ENCODE results near the gene RPS6KA1.
"Not testable (repeated sequence)": the region's sequence is repeated elsewhere in the genome, so short reads cannot be mapped to it uniquely, and the experiment has no call there.

The RPS6KA1 gene

DNA sequence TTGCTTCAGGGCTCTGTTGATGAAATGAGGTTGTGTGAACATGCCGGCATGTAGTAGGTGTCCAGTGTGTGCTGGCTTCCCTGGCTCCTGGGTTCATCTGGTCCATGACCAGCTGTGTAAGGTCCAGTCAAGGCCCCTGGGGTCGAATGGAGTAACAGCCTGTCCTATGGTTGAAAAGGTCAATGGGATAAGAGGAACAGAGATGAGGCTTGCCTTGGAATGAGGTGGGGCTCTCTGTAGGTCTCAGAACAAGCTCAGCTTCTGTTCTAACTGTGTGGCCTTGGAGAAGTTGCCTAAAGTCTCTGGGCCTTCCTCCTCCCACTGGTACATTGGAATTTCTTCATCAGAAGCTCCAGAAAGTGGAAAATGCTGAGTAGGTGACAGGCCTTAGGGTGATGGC lies 26.6 kb downstream of the RPS6KA1 start:
- no peak for DNase-seq

DNA sequence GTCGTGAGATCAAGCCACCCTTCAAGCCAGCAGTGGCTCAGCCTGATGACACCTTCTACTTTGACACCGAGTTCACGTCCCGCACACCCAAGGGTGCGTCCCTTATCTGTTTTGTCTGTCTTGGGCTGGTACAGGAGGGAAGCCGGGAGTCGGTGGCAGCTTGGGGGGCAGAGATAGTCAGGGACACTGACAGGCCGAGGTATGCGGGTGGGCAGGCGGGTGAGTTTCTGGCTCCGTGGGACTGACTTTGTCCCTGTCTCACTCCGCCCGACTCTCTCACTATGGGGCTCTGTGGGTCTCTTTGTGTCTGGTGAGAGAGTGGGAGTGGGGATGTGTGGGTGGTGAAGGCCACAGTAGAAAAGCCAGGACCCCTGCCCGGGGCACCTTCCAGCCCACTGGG lies 27.4 kb downstream of the RPS6KA1 start:
- no peak for DNase-seq

DNA sequence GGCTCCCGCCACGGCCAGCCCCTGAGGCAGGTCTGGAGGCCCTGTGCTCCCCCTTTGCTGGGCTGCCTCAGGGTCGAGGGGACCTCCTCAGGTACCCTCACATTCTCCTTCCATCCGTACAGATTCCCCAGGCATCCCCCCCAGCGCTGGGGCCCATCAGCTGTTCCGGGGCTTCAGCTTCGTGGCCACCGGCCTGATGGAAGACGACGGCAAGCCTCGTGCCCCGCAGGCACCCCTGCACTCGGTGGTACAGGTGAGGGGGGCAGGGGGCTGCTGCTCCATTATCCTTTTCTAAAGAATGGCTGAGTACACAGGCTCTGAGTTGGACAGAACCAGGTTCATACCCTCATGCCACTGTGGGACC lies 29.1 kb downstream of the RPS6KA1 start:
- DNase-seq = no peak

DNA sequence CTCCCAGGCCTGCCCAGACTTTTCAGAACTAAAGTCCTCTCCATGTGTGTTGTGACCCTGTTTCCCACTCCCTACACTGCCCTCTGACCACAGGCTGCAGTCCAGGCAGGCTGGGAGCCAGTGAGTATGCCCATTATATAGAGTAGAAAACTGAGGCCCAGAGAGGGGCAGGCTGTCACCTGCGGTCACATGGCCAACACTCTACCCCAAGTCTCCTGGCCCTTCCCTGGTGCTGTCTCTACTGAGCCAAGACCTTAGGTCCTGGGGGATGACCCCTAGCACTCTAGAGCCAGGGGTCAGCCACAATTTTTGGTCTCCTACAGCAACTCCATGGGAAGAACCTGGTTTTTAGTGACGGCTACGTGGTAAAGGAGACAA lies 30.8 kb downstream of the RPS6KA1 start:
- no peak for DNase-seq

DNA sequence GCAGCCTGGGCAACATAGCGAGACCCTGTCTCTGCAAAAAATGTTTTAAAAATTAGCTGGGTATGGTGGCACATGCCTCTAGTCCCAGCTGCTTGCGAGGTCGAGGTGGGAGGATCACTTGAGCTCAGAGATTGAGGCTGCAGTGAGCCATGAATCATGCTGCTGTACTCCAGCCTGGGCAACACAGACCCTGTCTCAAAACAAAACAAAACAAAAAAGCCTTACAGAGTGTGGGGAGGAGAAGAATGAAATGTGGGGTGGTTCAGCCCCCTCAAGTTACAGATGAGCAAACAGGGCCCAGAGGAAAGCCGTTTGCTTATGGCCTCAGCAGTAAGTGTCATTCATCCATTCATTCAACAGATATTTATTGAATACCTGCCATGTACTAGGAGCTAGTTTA lies 40.7 kb downstream of the RPS6KA1 start:
- DNase-seq = no peak

DNA sequence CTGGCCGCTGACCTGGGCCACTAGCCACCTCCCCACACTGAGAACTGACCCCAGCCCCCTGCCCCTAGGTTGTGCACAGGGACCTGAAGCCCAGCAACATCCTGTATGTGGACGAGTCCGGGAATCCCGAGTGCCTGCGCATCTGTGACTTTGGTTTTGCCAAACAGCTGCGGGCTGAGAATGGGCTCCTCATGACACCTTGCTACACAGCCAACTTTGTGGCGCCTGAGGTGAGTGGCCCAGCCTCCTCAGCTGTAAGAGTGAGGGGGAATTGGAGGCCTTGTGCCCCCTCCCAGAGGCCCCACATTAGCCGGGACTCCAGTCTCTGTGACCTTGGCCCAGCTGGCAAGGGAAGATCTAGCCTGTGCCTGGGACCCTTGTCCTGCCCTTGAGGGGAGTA lies 41.8 kb downstream of the RPS6KA1 start:
- no peak for DNase-seq

DNA sequence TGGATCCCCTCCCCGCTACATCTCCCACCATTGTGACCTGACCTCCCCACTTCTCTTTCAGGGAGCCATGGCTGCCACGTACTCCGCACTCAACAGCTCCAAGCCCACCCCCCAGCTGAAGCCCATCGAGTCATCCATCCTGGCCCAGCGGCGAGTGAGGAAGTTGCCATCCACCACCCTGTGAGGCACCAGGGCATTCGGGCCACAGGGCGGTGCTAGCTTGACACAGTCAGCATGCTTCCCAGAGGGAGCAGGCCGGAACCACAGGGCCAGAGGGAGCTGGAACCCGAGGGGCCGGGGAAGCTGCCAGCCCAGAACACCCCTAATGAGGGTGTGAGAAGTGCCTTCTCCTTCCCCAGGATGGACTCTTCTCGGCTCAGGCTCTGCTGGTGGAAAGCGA lies 44.5 kb downstream of the RPS6KA1 start:
- DNase-seq = no peak

DNA sequence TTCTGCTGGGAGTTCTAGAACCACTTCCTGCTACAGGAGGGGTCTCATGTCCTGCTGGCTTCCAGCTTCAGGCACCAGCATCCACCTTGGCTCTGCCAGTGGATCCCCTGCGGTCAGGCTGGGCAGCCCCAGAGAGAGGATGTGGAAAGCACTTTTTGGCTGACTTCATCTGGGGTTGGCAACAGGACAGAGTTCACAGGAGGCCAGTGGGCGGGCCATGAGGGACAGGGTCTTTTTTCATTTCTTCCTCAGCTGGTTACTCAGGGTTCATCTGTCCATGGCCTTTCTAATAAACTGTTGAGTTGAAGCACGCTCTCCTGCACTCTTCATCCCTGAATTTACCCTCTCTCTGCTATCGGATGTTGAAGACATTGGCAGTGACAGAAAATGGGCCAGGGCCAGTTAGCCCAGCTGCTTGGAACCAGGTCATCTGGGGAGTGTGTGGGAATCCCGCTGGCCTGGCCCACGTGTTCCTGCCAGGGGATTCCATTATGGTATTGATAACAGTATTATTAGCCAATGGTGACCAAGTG lies 45.2 kb downstream of the RPS6KA1 start:
- no peak for DNase-seq

DNA sequence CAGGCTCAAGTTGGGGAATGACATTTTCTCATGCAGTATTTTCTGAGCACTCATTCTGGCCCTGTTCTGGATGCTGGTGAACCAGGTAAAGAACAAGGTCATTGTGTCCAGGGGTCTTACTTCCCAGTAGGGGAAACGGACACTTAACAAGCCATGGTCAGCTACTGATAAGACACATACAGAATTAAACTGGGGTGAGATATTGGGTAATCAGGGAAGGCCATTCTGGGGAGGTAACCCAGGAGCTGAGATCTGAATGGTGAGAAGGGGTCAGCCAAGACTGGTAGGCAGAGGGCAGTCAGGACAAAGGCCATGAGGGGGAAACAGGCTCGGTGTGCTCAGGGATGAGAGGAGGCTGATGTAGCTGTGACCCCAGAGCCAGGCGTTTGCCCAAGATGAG lies 45.8 kb downstream of the RPS6KA1 start:
- DNase-seq = no peak

DNA sequence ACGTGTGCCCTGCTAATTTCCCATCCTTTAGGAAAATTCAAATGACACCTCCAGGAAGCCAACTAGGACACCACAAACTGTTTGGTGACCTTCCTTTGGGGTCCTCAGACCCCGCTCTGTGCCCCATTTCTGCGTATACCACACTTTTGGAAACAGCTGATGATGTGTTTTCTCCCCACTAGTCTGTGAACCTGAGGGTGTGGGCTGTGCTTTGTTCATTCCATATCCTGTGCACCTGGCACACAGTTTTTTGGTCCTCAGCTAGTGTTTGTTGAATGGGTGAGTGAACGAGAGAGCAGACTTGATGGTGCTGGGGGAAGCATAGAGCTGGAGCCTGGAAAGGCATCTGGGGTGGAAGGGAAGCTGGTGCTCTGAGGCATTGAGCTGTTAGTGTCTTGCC lies 48.6 kb downstream of the RPS6KA1 start:
- no peak for DNase-seq

DNA sequence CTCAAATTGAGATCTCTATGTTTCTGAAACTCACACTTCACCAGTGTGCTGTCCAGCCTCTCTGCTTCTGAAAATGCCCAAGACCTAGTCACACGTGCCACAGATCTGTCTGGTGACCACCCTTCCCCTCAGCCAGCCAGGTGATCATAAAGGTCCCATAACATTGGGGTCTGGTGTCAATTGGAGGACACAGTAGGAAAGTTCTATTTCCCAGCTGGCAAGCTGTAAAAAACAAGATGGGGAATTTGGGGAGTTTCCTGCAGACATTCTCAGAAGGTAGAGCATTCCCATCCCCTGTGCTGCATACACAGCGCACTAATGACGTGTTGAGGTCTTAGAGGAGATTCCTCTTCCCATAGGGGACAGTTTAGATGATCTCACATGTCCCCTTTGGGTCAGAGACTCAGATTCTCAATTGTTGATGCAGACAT lies 50.1 kb downstream of the RPS6KA1 start:
- no peak for DNase-seq

DNA sequence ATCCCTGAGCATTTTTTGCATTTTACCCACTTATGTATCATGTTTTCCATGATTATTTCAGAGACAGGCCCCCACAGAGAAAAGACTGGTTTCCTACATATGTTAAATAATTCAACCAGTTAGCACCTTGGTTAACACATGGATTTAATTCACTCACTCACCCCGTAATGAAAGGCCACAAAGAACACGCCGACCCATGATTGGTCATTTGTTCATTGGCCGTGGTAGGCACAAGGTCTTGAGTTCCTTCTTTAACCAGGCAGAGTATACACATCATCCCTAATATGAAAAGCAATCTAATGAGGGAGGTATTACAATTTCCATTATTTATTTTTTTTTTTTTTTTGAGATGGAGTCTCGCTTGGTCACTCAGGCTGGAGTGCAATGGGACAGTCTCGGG lies 50.6 kb downstream of the RPS6KA1 start:
- DNase-seq = no peak

DNA sequence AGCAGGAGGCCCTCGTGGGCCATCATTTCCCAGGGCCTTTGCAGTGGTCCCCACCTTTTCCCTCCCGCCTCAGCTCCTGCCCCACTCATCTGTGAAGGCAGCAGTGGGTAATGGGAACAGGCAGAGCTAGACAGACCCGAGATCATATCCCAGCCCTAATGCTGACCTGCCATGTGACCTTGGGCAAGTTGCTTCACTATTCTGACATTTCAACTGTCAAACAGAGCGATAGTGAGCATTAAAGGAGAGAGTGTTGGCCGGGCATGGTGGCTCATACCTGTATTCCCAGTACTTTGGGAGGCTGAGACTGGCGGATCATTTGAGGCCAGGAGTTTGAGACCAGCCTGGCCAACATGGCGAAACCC lies 51.7 kb downstream of the RPS6KA1 start:
- DNase-seq = no peak

DNA sequence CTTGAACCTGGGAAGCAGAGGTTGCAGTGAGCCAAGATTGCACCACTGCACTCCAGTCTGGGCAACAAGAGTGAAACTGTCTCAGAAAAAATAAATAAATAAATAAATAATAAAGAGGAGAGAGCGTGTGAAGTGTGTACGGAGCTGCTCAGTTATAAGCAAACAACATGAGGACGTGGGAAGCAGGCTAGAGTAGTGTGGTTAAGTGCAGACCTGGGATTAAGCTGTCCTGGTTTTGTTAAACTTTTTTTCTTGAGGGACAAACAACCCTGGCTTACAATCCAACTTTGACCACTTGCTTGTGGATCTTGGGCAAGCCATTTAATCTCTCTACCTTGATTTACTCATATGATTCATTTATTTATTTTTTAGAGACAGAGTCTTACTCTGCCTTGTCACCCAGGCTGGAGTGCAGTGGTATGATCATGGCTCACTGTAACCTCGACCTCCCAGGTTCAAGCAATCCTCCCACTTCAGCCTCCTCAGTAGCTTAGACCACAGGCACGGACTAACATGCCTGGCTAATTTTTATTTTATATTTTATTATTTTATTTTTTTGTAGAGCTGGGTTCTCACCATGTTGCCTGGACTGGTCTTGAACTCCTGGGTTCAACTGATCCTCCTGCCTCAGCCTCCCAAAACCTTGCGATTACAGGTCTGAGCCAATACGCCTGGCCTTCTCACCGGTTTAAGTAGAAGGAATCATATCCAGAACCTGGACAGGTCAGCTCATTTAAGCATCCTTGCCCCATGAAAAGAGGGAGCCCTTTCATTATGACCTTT lies 52.7 kb downstream of the RPS6KA1 start:
- no peak for DNase-seq

DNA sequence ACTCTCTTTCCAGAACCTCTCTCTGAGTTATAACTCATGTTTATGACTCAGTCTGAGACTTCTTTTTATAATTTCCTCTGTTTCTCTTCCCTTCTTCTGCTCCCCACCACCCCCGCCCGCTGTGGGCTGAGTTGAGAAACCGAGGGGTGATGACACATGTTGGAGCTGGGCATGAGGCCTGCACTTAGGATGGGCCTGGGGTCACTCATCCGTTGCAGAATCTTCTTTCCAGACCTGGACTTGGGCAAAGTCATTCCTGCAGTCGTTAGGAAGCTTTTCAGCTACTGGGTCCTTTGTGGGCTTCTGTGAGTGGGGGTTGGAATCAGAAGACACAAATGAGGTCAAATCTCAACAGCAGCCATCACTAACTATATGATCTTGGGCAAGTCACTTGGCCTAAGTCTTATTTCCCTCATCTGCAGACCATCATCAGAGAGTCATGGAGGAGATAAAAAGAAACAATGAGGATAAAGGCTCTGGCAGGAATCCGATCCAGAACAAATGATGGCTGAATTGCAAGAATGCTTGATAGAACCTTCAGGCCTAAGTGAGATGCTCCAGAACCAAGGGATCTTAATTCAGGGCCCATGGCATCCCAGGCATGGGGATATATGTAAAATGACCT lies 53.4 kb downstream of the RPS6KA1 start:
- DNase-seq = no peak

DNA sequence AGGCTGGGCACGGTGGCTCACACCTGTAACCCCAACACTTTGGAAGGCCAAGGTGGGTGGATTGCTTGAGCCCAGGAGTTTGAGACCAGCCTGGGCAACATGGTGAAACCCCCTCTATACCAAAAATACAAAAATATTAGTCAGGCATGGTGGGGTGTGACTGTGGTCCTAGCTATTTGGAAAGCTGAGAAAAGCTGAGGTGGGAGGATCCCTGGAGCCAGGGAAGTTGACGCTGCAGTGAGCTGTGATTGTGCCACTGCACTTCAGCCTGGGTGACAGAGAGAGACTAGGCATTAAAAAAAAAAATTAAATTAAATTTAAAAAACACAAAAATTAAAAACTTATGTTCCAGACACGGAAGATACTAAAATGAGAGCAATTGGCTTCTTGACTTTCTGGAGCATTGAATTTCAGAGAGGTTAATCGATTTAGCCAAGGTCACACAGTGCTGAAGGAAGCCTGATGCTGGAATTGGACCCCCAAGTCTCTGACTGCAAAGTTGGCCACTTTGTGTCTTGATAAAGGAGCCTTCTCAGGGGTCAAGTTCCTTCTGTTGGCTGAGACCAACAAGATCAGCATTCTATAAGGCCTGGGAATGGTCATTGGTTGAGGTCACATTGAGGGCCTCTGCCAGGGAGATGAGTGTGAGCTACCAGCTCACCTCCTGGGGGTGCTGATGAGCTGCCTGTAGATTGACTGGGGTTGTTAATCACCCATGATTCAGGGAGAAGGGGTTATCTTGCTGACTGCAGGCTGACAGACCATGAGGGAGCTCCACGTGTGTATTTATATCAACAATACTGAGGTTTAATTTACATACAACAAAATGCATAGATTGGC lies 54.3 kb downstream of the RPS6KA1 start:
- DNase-seq = no peak

DNA sequence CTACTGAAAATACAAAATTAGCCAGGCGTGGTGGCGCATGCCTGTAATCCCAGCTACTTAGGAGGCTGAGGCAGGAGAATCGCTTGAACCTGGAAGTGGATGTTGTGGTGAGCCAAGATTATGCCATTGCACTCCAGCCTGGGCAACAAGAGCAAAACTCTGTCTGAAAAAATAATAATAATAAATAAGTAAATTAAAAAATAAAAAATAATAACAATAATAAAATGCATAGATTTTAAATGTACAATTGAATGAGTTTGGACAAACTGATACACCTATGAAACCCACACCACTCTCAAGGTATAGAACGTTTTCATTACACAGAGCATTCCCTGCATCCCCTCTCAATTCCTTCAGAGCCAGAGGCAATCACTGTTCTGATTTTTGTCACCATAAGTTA lies 55.0 kb downstream of the RPS6KA1 start:
- DNase-seq = not testable (repeated sequence)

DNA sequence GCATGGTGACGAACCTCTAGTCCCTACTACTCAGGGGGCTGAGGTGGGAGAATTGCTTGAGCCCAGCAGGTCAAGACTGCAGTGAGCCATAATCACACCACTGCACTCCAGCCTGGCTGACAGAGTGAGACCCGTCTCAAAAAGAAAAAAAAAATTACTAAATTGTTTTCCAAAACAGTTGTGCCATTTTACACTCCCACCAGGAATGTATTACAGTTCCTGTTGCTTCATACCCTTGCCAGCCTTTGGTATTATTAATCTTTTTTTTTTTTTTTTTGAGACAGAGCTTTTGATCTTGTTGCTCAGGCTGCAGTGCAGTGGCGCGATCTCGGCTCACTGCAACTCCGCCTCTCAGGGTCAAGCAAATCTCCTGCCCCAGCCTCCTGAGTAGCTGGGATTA lies 55.9 kb downstream of the RPS6KA1 start:
- DNase-seq = no peak

DNA sequence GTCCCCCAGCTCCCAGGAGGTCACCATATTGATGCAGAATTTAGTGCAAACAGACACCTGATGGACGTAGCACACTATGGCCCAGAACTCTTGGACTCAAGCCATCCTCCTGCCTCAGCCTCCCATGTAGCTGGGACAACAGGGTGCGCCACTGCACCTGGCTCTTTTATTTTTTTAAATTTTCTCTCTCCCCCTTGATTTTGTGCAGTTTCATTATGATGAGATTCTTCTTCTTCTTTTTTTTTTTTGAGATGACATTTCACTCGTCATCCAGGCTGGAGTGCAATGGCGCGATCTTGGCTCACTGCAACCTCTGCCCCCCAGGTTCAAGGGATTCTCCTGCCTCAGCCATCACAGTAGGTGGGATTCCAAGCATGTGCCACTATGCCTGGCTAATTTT lies 63.8 kb downstream of the RPS6KA1 start:
- DNase-seq = no peak

DNA sequence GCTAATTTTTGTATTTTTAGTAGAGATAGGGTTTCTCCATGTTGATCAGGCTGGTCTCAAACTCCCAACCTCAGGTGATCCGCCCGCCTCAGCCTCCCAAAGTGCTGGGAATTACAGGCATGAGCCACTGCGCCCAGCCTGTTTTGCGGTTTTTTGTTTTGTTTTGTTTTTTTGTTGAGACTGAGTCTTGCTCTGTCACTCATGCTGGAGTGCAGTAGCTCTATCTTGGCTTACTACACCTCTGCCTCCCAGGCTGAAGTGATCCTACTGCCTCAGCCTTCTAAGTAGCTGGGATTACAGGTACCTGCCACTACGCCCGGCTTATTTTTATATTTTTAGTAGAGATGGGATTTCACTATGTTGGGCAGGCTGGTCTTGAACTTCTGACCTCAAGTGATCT lies 65.0 kb downstream of the RPS6KA1 start:
- DNase-seq = not testable (repeated sequence)

DNA sequence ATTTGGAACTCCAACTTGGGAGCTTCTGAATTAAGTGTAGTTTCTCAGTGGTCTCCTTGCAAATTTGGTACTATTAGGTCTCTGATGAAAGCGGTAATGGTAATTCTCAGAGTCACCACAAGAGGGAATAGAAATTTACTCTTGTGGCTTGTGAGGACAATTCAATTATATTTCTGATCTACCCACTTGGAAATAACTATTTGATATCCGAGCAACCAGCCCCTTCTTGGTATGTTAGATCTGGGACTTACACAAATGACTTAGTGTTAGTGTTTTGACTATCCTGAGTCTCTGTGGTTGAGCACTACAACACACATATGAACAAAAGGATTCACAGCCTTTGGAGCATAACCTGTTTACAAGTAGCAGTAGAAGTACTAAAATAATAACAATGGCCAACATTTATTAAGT lies 68.1 kb downstream of the RPS6KA1 start:
- DNase-seq = peak; percentile 77

DNA sequence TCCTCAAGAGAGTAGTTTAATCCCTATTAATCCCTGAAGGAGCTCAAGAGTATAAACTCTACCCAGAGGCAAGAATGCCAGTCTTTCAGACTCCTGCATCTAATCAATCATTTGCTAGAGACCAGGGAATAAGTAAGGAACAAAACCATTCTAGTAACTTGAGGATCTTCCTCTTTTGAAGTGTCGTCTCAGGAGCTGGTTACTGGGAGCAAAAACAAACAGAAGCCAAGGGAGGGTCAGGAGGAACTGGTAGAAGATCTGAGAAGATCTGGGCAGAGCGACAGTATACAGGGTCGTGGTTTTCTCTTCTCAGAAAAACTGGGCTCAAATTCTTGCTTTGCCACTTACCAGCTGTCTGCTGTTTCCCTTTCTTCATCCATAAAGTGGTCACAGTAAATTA lies 69.3 kb downstream of the RPS6KA1 start:
- no peak for DNase-seq

DNA sequence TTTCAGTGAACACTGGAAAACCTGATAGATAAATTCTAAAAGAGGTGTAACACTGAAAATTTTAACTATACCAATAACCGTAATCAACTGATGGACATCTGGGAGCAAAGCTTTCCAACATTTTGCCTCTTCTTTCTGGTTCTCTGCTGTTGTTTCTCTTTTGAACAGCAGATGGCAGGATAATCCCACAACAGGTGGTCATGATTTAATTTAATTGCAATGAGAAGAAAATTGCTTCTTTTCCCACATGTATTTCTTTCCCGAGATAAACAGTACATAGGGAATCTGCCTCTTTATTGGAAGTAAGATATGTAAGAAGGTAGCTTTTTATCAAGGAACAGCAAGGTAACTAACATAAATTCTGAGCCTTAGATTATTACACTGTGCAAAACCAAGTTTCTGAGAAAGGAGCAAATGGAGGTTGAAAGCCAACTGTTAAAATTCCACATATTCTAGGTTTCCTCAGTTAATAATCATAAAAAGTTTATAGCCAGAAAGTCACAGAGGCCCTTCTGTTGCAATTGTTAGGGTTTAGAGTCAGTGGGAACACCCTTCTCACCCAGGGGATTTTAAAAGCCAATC lies 72.9 kb downstream of the RPS6KA1 start:
- peak; percentile 80 for DNase-seq
